ENCODE measurements around the gene ASIC1.

ASIC1 gene

GRCh38 chr12:50102646-50103309, 45.4 kb downstream of the ASIC1 start:
- no peaks in the 10 kb centered on the region for H3K79me2 ChIP-seq (ENCODE audit: insufficient read depth, low read depth)
- H3K27me3 ChIP-seq (ENCODE audit: insufficient read depth, low read depth) = no peaks in the 10 kb centered on the region
- no peak overlapping the region for H2AFZ ChIP-seq (ENCODE audit: low read depth)
- no peak overlapping the region for H3K27ac ChIP-seq
- TF ChIP-seq CTCF (conservative IDR thresholded peaks at IDR 0.05; ENCODE audit: low read depth, low read length) = no peak
- H4K20me1 ChIP-seq (ENCODE audit: insufficient read depth) = no peaks in the 10 kb centered on the region
- no peak overlapping the region for H3K4me3 ChIP-seq (IDR thresholded peaks at IDR 0.05; ENCODE audit: insufficient read depth, low read depth, low read length)
- H3K4me1 ChIP-seq (ENCODE audit: low read depth, poor library complexity, severe bottlenecking) = peaks cover 10% of the 10 kb centered on the region
- H3K9ac ChIP-seq = no peak overlapping the region
- no peak overlapping the region for H3K4me2 ChIP-seq
- peaks cover 6% of the 10 kb centered on the region; the same call in 1 of the 2 replicates for H3K36me3 ChIP-seq (ENCODE audit: insufficient read depth)

GRCh38 chr12:50103351-50103750, 46.0 kb downstream of the ASIC1 start:
- no peak overlapping the region for H2AFZ ChIP-seq (ENCODE audit: low read depth)
- peaks cover 16% of the 10 kb centered on the region for H3K4me1 ChIP-seq (ENCODE audit: low read depth, poor library complexity, severe bottlenecking)
- H4K20me1 ChIP-seq (ENCODE audit: insufficient read depth) = no peaks in the 10 kb centered on the region
- H3K36me3 ChIP-seq (ENCODE audit: insufficient read depth) = peaks cover 5% of the 10 kb centered on the region; the same call in 1 of the 2 replicates
- no peaks in the 10 kb centered on the region for H3K27me3 ChIP-seq (ENCODE audit: insufficient read depth, low read depth)
- H3K79me2 ChIP-seq (ENCODE audit: insufficient read depth, low read depth) = no peaks in the 10 kb centered on the region
- no peak overlapping the region for H3K4me2 ChIP-seq
- no peak overlapping the region for H3K9ac ChIP-seq
- TF ChIP-seq CTCF (conservative IDR thresholded peaks at IDR 0.05; ENCODE audit: low read depth, low read length) = no peak
- no peak overlapping the region for H3K4me3 ChIP-seq (IDR thresholded peaks at IDR 0.05; ENCODE audit: insufficient read depth, low read depth, low read length)
- H3K27ac ChIP-seq = no peak overlapping the region

GRCh38 chr12:50103767-50104321, 46.4 kb downstream of the ASIC1 start, which contains the start of gene GPD1:
GPD1 (plus strand) TSS chr12:50104008; CDS start chr12:50104051, 43 bp downstream.
- Histone ChIP-seq H3K27ac (no peak within 1 kb of the TSS), H3K36me3 (ENCODE audit: insufficient read depth) (no peaks in the 10 kb centered on the region; the same call in 1 of the 2 replicates), H3K4me3 (IDR thresholded peaks at IDR 0.05; ENCODE audit: insufficient read depth, low read depth, low read length) (no peak within 1 kb of the TSS), H3K79me2 (ENCODE audit: insufficient read depth, low read depth) (no peaks in the 10 kb centered on the region), H3K4me2 (no peak within 1 kb of the TSS), H3K9ac (no peak within 1 kb of the TSS), H3K27me3 (ENCODE audit: insufficient read depth, low read depth) (no peaks in the 10 kb centered on the region), H3K4me1 (ENCODE audit: low read depth, poor library complexity, severe bottlenecking) (peaks cover 21% of the 10 kb centered on the region), H2AFZ (ENCODE audit: low read depth) (peak within 1 kb of the TSS; percentile 14; the same call in 1 of the 2 replicates), H4K20me1 (ENCODE audit: insufficient read depth) (no peaks in the 10 kb centered on the region)
- TF ChIP-seq CTCF (conservative IDR thresholded peaks at IDR 0.05; ENCODE audit: low read depth, low read length) = no peak

GRCh38 chr12:50104417-50105366, 47.3 kb downstream of the ASIC1 start:
- Histone ChIP-seq H3K4me1 (ENCODE audit: low read depth, poor library complexity, severe bottlenecking) (peaks cover 29% of the 10 kb centered on the region), H3K4me2 (no peak overlapping the region), H4K20me1 (ENCODE audit: insufficient read depth) (no peaks in the 10 kb centered on the region), H2AFZ (ENCODE audit: low read depth) (no peak overlapping the region), H3K79me2 (ENCODE audit: insufficient read depth, low read depth) (no peaks in the 10 kb centered on the region), H3K36me3 (ENCODE audit: insufficient read depth) (no peaks in the 10 kb centered on the region; the same call in 1 of the 2 replicates), H3K9ac (no peak overlapping the region), H3K27me3 (ENCODE audit: insufficient read depth, low read depth) (no peaks in the 10 kb centered on the region), H3K4me3 (IDR thresholded peaks at IDR 0.05; ENCODE audit: insufficient read depth, low read depth, low read length) (no peak overlapping the region), H3K27ac (no peak overlapping the region)
- TF ChIP-seq CTCF (conservative IDR thresholded peaks at IDR 0.05; ENCODE audit: low read depth, low read length) = no peak

Data from KMS-11 (cell line).